SK-N-SH (cell line): Measurements from ENCODE around the gene FAM161A. TPM values are rescaled to one million over a fixed set of nuclear protein-coding genes. Genes with fewer than 3 reads are reported as not detected.
"Not testable (repeated sequence)": the region's sequence is repeated elsewhere in the genome, so short reads cannot be mapped to it uniquely, and the experiment has no call there.

Experiments
- CTCF ChIA-PET: fragments of 300-600, 350-600 bp; formaldehyde crosslinking; extraction: SDS; loops from one replicate; lab custom pipeline; 2021; lab: Yijun Ruan, JAX
- POLR2A ChIA-PET: fragments of 350-600 bp; sonication (Branson Sonifier 250); formaldehyde crosslinking; extraction: SDS; loops from one replicate; lab custom pipeline; 2020; ENCODE audit warnings: antibody characterized with exemption, inconsistent platforms; lab: Yijun Ruan, JAX
- DNase-seq: peaks from one replicate; pipeline ENCODE4 v3.0.0; 2012
- H2AFZ ChIP-seq: fragments of 200-600 bp; sonication (generic); 2 replicates; pipeline ENCODE4 v1.8.1; 2016; ENCODE audit warnings: antibody characterized with exemption, mild to moderate bottlenecking, low read depth
- H3F3A ChIP-seq: fragments of 200-600 bp; sonication (generic); replicated peaks from 2 replicates; pipeline ENCODE3; 2016; ENCODE audit warnings: antibody characterized with exemption, mild to moderate bottlenecking; ENCODE audit not compliant: insufficient read depth
- H3K27ac ChIP-seq, 2 experiments: fragments of 200-500 bp in 1 of 2; fragments of 200-600 bp in 1 of 2; sonication (Bioruptor generic) in 1 of 2; sonication (generic), shearing (Covaris generic) in 1 of 2; 2 replicates each; pipeline versions ENCODE4 v1.5.1 to v1.6.1; 2014 to 2016; ENCODE audit warnings: low read depth in 2 of 2, inconsistent platforms in 1 of 2, low read length in 1 of 2, mild to moderate bottlenecking in 1 of 2, mixed read lengths in 1 of 2
- H3K27me3 ChIP-seq: fragments of 200-600 bp; sonication (generic), shearing (Covaris generic); 2 replicates; pipeline ENCODE4 v1.6.1; 2016; ENCODE audit warnings: mixed run types; ENCODE audit not compliant: insufficient read depth
- H3K36me3 ChIP-seq, 2 experiments: fragments of 200-500 bp in 1 of 2; fragments of 200-600 bp in 1 of 2; sonication (Bioruptor generic) in 1 of 2; sonication (generic) in 1 of 2; replicated peaks in 1 of 2; 2 replicates each; pipeline versions ENCODE3 to v1.5.1; 2014 to 2016; ENCODE audit warnings: low read length in 1 of 2, mild to moderate bottlenecking in 1 of 2; ENCODE audit not compliant: insufficient read depth in 2 of 2, control insufficient read depth in 1 of 2
- H3K4me1 ChIP-seq, 2 experiments: fragments of 200-500 bp in 1 of 2; fragments of 200-600 bp in 1 of 2; sonication (Bioruptor generic) in 1 of 2; sonication (generic), shearing (Covaris generic) in 1 of 2; 2 replicates each; pipeline versions ENCODE4 v1.5.1 to v1.6.1; 2014 to 2016; ENCODE audit warnings: low read depth in 1 of 2, low read length in 1 of 2, mixed run types in 1 of 2; ENCODE audit not compliant: insufficient read depth in 2 of 2, control insufficient read depth in 1 of 2
- H3K4me2 ChIP-seq: fragments of 200-600 bp; sonication (generic), shearing (Covaris generic); 2 replicates; pipeline ENCODE4 v1.6.1; 2017; ENCODE audit warnings: mixed run types
- H3K4me3 ChIP-seq, 2 experiments: fragments of 200-500 bp in 1 of 2; fragments of 200-600 bp in 1 of 2; sonication (Bioruptor generic) in 1 of 2; sonication (generic), shearing (Covaris generic) in 1 of 2; 2 replicates each; pipeline versions ENCODE4 v1.5.1 to v1.8.1; 2014 to 2016; ENCODE audit warnings: low read depth in 2 of 2, inconsistent platforms in 1 of 2, low read length in 1 of 2, mild to moderate bottlenecking in 1 of 2, mixed read lengths in 1 of 2, moderate library complexity in 1 of 2
- H3K79me2 ChIP-seq: fragments of 200-600 bp; sonication (generic); 2 replicates; pipeline ENCODE4 v1.8.1; 2017; ENCODE audit warnings: mild to moderate bottlenecking; ENCODE audit not compliant: insufficient read depth
- H3K9ac ChIP-seq: fragments of 200-600 bp; sonication (generic); 2 replicates; pipeline ENCODE4 v1.6.1; 2017; ENCODE audit warnings: mixed run types
- H3K9me2 ChIP-seq: fragments of 200-600 bp; sonication (generic); 2 replicates; pipeline ENCODE4 v1.6.1; 2017; ENCODE audit warnings: mixed run types
- H3K9me3 ChIP-seq: fragments of 200-600 bp; sonication (generic); 2 replicates; pipeline ENCODE4 v1.6.1; 2017; ENCODE audit warnings: mixed run types, mild to moderate bottlenecking, moderate library complexity
- H4K20me1 ChIP-seq: fragments of 200-600 bp; sonication (generic); 2 replicates; pipeline ENCODE4 v1.6.1; 2017; ENCODE audit warnings: mild to moderate bottlenecking, mixed run types; ENCODE audit not compliant: insufficient read depth
- CTCF ChIP-seq: fragments of 200-600 bp; sonication (generic); IDR thresholded peaks from 2 replicates; pipeline ENCODE4 v1.6.1; 2017; ENCODE audit warnings: antibody characterized with exemption, mild to moderate bottlenecking, moderate library complexity
- EP300 ChIP-seq, 2 experiments: IDR thresholded peaks; 2 replicates each; pipeline versions ENCODE4 v1.4.0 to v1.6.1; 2012; ENCODE audit warnings: borderline replicate concordance in 1 of 2, low read depth in 1 of 2, low read length in 1 of 2
- FOXM1 ChIP-seq: IDR thresholded peaks from 2 replicates; pipeline ENCODE4 v1.4.0; 2012; ENCODE audit warnings: low read depth, mild to moderate bottlenecking
- GATA2 ChIP-seq: sonication (generic); formaldehyde crosslinking; IDR thresholded peaks from 2 replicates; pipeline ENCODE4 v1.5.0; 2020; ENCODE audit warnings: mild to moderate bottlenecking, missing genetic modification reagents
- IRF3 ChIP-seq: fragments of 150-350 bp; IDR thresholded peaks from 2 replicates; pipeline ENCODE4 v1.6.1; 2016; ENCODE audit warnings: mild to moderate bottlenecking, low read depth, low read length
- PBX3 ChIP-seq: IDR thresholded peaks from 2 replicates; pipeline ENCODE4; 2012
- POLR2AphosphoS5 ChIP-seq: IDR thresholded peaks from 2 replicates; pipeline ENCODE4 v1.6.1; 2012; ENCODE audit warnings: low read depth, low read length
- RAD21 ChIP-seq: IDR thresholded peaks from 2 replicates; pipeline ENCODE4 v1.6.1; 2012; ENCODE audit warnings: mild to moderate bottlenecking, low read length
- REST ChIP-seq: IDR thresholded peaks from 2 replicates; pipeline ENCODE4 v1.6.1; 2012; ENCODE audit warnings: mild to moderate bottlenecking, low read depth, low read length, moderate library complexity
- RFX5 ChIP-seq: IDR thresholded peaks from 2 replicates; pipeline ENCODE4 v1.6.1; 2012; ENCODE audit warnings: mild to moderate bottlenecking, improper control_type of control experiment, low read length
- SIN3A ChIP-seq: IDR thresholded peaks from 2 replicates; pipeline ENCODE4 v1.6.1; 2012; ENCODE audit warnings: low read depth, mild to moderate bottlenecking, low read length, moderate library complexity, borderline replicate concordance
- SMC3 ChIP-seq: IDR thresholded peaks from 2 replicates; pipeline ENCODE4 v1.6.1; 2012; ENCODE audit warnings: low read depth, low read length, improper control_type of control experiment
- USF2 ChIP-seq: fragments of 150-350 bp; IDR thresholded peaks from 2 replicates; pipeline ENCODE4 v1.6.1; 2017; ENCODE audit warnings: antibody characterized with exemption, low read length, low read depth, borderline replicate concordance
- YY1 ChIP-seq: IDR thresholded peaks from 2 replicates; pipeline ENCODE4 v1.4.0; 2012; ENCODE audit warnings: low read depth, mild to moderate bottlenecking
- WGBS: methylation state at CpG from one replicate; pipeline ENCODE4 v1.1.6; 2017; ENCODE audit warnings: low lambda C conversion rate; 5-methylcytosine and 5-hydroxymethylcytosine counted together
- polyA plus RNA-seq, 3 experiments: library from polyadenylated mRNA; depleted of rRNA; stranded (reverse); fragments of >200 nt; gene quantifications; 2 replicates each; pipeline ENCODE4 v1.2.3, GENCODE V29; 2012

The FAM161A gene
- polyA plus RNA-seq, 1 of the 3 experiments (the other 2 are of a cell fraction): 0.90 TPM

GRCh38 chr2:61799099-61799498 lies 54.8 kb downstream of the FAM161A start:
- no peak overlapping the region for H3K9ac ChIP-seq
- no peak overlapping the region for H3K4me2 ChIP-seq
- 51% methylated on average over 6 of the region's 6 CpGs for WGBS
- no peaks in the 10 kb centered on the region for H3K9me3 ChIP-seq
- ChIA-PET CTCF (no interaction called here), POLR2A (no interaction called here)
- no peaks in the 10 kb centered on the region for H3K36me3 ChIP-seq
- H3K79me2 ChIP-seq: no peaks in the 10 kb centered on the region
- H3K4me1 ChIP-seq: no peaks in the 10 kb centered on the region
- H3K27me3 ChIP-seq: no peaks in the 10 kb centered on the region
- H3K27ac ChIP-seq: no peak overlapping the region
- H3K9me2 ChIP-seq: no peaks in the 10 kb centered on the region
- H2AFZ ChIP-seq: no peak overlapping the region
- TF ChIP-seq GATA2 (CRISPR knock-in tag): no peak
- TF ChIP-seq IRF3: no peak
- TF ChIP-seq FOXM1: no peak
- no peak for TF ChIP-seq PBX3
- TF ChIP-seq POLR2AphosphoS5: no peak
- no peak for TF ChIP-seq CTCF
- TF ChIP-seq RFX5: no peak
- no peak for TF ChIP-seq REST
- no peak for TF ChIP-seq YY1
- TF ChIP-seq SMC3: no peak
- TF ChIP-seq SIN3A: no peak
- no peak for TF ChIP-seq EP300 (IDR thresholded peaks at IDR 0.05; ENCODE audit: borderline replicate concordance in 1 of 2, low read depth in 1 of 2, low read length in 1 of 2)
- no peak for TF ChIP-seq RAD21
- TF ChIP-seq USF2: no peak
- TF ChIP-seq, all 33 proteins: peak for 0
- H3F3A ChIP-seq: no peaks in the 10 kb centered on the region
- H3K4me3 ChIP-seq: no peak overlapping the region
- no peaks in the 10 kb centered on the region for H4K20me1 ChIP-seq
- no peak for DNase-seq

GRCh38 chr2:61797446-61797845 lies 56.4 kb downstream of the FAM161A start:
- H3K4me3 ChIP-seq, CTCF ChIA-PET, H3K79me2 ChIP-seq, H2AFZ ChIP-seq, POLR2A ChIA-PET, H3K27ac ChIP-seq, H3K27me3 ChIP-seq, H3K9me2 ChIP-seq, H3F3A ChIP-seq, H3K9ac ChIP-seq, H4K20me1 ChIP-seq, H3K4me1 ChIP-seq, DNase-seq, H3K4me2 ChIP-seq, H3K9me3 ChIP-seq, H3K36me3 ChIP-seq: not testable (repeated sequence)
- WGBS: 65% methylated on average over 4 of the region's 4 CpGs
